ENCODE measurements around the gene SYNPO2L.
"Not testable (repeated sequence)": the region's sequence is repeated elsewhere in the genome, so short reads cannot be mapped to it uniquely, and the experiment has no call there.

Gene SYNPO2L

GRCh38 chr10:73655990-73656298, at the start of gene SYNPO2L:
TSS of gene SYNPO2L (minus strand) at chr10:73656029. CDS start at chr10:73655922, 107 bp downstream.
- DNase-seq (ENCODE audit: low read depth) = no peak
- TF ChIP-seq CTCF (IDR thresholded peaks at IDR 0.05; ENCODE audit: insufficient read depth, low read depth, low read length, missing control alignments) = no peak
- no peak within 1 kb of the TSS for H3K4me3 ChIP-seq (ENCODE audit: low read depth, low read length)

- H3K4me3 ChIP-seq (ENCODE audit: low read depth, low read length); DNase-seq (ENCODE audit: low read depth): not testable (repeated sequence)
Observed at GRCh38 chr10:73703924-73704323, 48.1 kb upstream of the SYNPO2L start.

GRCh38 chr10:73698819-73699218, 43.0 kb upstream of the SYNPO2L start:
- not testable (repeated sequence) for DNase-seq (ENCODE audit: low read depth); H3K4me3 ChIP-seq (ENCODE audit: low read depth, low read length)

- not testable (repeated sequence) for DNase-seq (ENCODE audit: low read depth); H3K4me3 ChIP-seq (ENCODE audit: low read depth, low read length)
Observed at GRCh38 chr10:73697675-73698159, 41.9 kb upstream of the SYNPO2L start, which contains the start of gene AGAP5. TSS of gene AGAP5 (minus strand) at chr10:73698109. CDS start at chr10:73697755, 354 bp downstream.

GRCh38 chr10:73695302-73695701, 39.5 kb upstream of the SYNPO2L start:
- H3K4me3 ChIP-seq (ENCODE audit: low read depth, low read length); DNase-seq (ENCODE audit: low read depth): not testable (repeated sequence)

GRCh38 chr10:73690755-73691154, 34.9 kb upstream of the SYNPO2L start:
- H3K4me3 ChIP-seq (ENCODE audit: low read depth, low read length); DNase-seq (ENCODE audit: low read depth): not testable (repeated sequence)

- not testable (repeated sequence) for H3K4me3 ChIP-seq (ENCODE audit: low read depth, low read length); DNase-seq (ENCODE audit: low read depth)
Observed at GRCh38 chr10:73689596-73689995, 33.8 kb upstream of the SYNPO2L start.

- not testable (repeated sequence) for H3K4me3 ChIP-seq (ENCODE audit: low read depth, low read length); DNase-seq (ENCODE audit: low read depth)
Observed at GRCh38 chr10:73687641-73688040, 31.8 kb upstream of the SYNPO2L start.

- DNase-seq (ENCODE audit: low read depth) = not testable (repeated sequence)
Observed at GRCh38 chr10:73674546-73674945, 18.7 kb upstream of the SYNPO2L start.

GRCh38 chr10:73668378-73668777, 12.5 kb upstream of the SYNPO2L start:
- not testable (repeated sequence) for DNase-seq (ENCODE audit: low read depth); H3K4me3 ChIP-seq (ENCODE audit: low read depth, low read length)

More at GRCh38 chr10:73674546-73674945, 18.7 kb upstream of the SYNPO2L start:
- not testable (repeated sequence) for H3K4me3 ChIP-seq (ENCODE audit: low read depth, low read length)

GRCh38 chr10:73666153-73666809, 10.5 kb upstream of the SYNPO2L start:
- DNase-seq (ENCODE audit: low read depth); H3K4me3 ChIP-seq (ENCODE audit: low read depth, low read length): not testable (repeated sequence)

- DNase-seq (ENCODE audit: low read depth); H3K4me3 ChIP-seq (ENCODE audit: low read depth, low read length): not testable (repeated sequence)
Observed at GRCh38 chr10:73665581-73665980, 9.8 kb upstream of the SYNPO2L start.

- DNase-seq (ENCODE audit: low read depth); H3K4me3 ChIP-seq (ENCODE audit: low read depth, low read length): not testable (repeated sequence)
Observed at GRCh38 chr10:73664156-73665040, 8.6 kb upstream of the SYNPO2L start.

- not testable (repeated sequence) for DNase-seq (ENCODE audit: low read depth); H3K4me3 ChIP-seq (ENCODE audit: low read depth, low read length)
Observed at GRCh38 chr10:73663621-73664020, 7.8 kb upstream of the SYNPO2L start.

GRCh38 chr10:73662705-73663104, 6.9 kb upstream of the SYNPO2L start:
- not testable (repeated sequence) for H3K4me3 ChIP-seq (ENCODE audit: low read depth, low read length); DNase-seq (ENCODE audit: low read depth)

Measured in GM12865 (cell line).